ENCODE measurements around the gene CTIF. TPM values are rescaled to one million over a fixed set of nuclear protein-coding genes. Genes with fewer than 3 reads are reported as not detected.

The CTIF gene
- total RNA-seq, 1 experiment from 2014 or later, result 13.6 TPM

DNA sequence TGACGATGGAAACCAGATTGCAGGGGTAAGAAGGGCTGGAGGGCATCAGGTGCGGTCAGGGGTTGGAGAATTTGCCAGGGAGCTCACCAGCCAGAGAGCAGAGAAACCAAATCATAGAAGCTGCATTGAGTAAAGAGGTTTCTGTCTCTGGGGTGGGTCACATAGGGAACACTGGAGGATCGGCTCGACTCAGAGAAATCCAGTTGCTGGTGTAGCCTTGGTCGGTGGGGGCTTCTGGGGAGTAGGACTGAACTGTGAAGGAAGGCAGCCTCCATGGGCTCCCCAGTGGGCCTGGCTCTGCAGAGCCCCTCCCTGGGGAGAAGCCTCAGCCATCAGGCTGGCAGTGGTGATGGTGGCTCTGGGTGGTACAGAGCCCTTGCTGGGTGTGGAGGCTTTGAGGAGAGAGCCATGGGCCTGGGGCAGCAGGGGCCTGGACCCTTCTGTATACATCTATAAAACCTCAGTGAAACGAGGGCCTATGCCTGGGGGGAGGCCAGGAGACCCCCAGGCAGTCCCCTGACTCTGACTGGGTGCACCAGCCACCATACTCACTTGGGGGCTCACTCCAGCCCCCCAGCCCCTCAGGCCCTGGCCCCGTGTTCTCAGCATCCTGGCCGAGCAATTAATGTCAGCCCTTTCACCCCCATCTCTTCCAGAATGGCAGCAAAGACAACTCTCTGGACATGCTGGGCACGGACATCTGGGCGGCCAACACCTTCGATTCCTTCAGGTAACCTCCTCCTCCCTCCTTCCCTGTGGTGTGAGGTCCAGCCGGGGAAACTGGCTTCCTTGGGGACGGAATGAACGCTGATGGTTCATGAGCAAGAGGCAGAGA, 124.5 kb downstream of the CTIF start:
- Histone ChIP-seq H3K36me3 (peaks cover 11% of the 10 kb centered on the region; the same call in 1 of the 2 replicates), H3K4me1 (peaks cover 9% of the 10 kb centered on the region; the same call in 1 of the 2 replicates), H3K27me3 (no peaks in the 10 kb centered on the region), H3K4me3 (no peak overlapping the region), H3K27ac (no peak overlapping the region), H3K9me3 (replicated peaks) (no peaks in the 10 kb centered on the region)
- DNase-seq, result no peak

DNA sequence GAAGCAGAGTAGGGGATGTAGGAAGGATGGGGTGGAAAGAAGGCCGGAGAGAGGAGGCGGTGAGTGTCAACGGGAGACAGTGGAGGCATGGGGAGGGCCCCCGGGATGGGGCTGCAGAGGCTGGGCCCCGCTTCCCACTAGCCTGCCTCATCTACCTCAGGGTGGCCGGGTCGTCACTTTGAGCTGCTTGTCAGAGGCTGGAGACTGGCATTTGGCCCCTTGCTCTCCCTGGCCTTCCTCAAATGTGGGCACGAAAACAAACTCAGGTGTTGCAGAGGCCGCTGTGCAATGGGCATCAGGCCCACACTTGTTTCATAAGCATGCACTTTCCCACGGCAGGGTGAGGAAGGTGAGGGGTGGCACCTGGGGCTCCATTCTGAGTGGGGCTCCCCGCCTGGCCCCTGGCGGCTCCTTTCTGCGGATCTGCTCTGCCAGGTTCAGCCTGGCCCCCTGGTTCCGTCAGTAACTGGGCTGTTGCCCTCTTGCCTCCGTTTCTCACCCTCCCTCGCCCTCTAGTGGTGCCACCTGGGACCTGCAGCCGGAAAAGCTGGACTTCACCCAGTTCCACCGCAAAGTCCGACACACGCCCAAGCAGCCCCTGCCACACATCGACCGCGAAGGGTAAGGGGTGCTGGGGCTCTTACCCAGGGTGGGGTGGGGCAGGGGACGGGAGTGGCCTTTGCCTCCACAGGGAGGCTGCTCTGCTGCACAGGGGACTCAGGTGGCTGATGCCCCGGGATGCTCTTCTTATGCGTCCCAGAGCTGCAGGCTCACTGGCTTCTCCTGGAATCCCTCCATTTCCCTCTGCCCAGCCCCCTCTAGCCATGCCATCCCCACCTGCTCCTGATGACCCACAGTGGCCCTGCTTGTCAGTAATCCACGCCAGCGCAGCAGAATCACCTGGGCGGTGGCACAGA, 125.4 kb downstream of the CTIF start:
- no peaks in the 10 kb centered on the region for H3K27me3 ChIP-seq
- no peak overlapping the region for H3K4me3 ChIP-seq
- no peak overlapping the region for H3K27ac ChIP-seq
- peaks cover 11% of the 10 kb centered on the region; the same call in 1 of the 2 replicates for H3K36me3 ChIP-seq
- peak; percentile 36 to 56 for DNase-seq
- peaks cover 9% of the 10 kb centered on the region; the same call in 1 of the 2 replicates for H3K4me1 ChIP-seq
- no peaks in the 10 kb centered on the region for H3K9me3 ChIP-seq (replicated peaks)

DNA sequence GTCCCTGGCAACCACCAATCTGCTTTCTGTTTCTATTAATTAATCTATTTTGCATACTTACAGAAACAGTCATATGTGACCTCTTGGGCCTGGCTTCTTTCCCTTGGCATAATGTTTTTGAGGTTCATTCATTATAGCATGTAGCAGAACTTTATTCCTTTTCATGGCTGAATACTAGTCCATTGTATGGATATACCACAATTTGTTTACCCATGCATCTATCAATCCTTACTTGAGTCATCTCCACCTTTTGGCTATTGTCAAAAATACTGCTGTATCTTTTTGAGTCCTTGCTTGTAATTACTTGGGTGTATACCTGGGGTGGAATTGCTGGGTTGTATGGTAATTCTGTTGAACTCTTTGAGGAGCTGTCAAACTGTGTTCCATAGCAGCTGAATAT, 126.8 kb downstream of the CTIF start:
- no peaks in the 10 kb centered on the region for H3K9me3 ChIP-seq (replicated peaks)
- H3K27me3 ChIP-seq, result no peaks in the 10 kb centered on the region
- DNase-seq, result no peak
- no peak overlapping the region for H3K4me3 ChIP-seq
- H3K36me3 ChIP-seq, result peaks cover 13% of the 10 kb centered on the region
- H3K27ac ChIP-seq, result no peak overlapping the region
- H3K4me1 ChIP-seq, result peaks cover 9% of the 10 kb centered on the region; the same call in 1 of the 2 replicates

DNA sequence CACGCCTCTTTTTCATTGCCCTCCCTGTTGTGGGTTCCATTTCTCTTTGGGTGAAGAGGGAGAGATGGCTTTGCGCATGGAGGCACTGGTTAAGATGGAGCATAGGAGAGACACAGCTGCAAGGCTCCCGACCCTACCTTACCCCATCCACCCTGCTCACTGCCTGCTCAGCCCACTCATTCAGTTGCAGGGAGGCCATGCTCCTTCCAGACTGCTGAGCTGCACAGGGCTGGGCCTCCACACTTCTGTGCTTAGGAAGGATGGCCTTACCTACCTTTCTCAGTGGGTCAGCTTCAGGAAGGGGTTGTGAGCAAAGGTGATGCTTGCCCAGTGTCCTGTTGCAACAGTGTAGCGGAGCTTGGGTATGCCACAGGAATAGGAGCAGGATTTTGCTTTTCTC, 127.8 kb downstream of the CTIF start:
- no peak for DNase-seq
- Histone ChIP-seq H3K4me1 (peaks cover 8% of the 10 kb centered on the region; the same call in 1 of the 2 replicates), H3K36me3 (peaks cover 20% of the 10 kb centered on the region), H3K27me3 (no peaks in the 10 kb centered on the region), H3K27ac (no peak overlapping the region), H3K4me3 (no peak overlapping the region), H3K9me3 (replicated peaks) (no peaks in the 10 kb centered on the region)

DNA sequence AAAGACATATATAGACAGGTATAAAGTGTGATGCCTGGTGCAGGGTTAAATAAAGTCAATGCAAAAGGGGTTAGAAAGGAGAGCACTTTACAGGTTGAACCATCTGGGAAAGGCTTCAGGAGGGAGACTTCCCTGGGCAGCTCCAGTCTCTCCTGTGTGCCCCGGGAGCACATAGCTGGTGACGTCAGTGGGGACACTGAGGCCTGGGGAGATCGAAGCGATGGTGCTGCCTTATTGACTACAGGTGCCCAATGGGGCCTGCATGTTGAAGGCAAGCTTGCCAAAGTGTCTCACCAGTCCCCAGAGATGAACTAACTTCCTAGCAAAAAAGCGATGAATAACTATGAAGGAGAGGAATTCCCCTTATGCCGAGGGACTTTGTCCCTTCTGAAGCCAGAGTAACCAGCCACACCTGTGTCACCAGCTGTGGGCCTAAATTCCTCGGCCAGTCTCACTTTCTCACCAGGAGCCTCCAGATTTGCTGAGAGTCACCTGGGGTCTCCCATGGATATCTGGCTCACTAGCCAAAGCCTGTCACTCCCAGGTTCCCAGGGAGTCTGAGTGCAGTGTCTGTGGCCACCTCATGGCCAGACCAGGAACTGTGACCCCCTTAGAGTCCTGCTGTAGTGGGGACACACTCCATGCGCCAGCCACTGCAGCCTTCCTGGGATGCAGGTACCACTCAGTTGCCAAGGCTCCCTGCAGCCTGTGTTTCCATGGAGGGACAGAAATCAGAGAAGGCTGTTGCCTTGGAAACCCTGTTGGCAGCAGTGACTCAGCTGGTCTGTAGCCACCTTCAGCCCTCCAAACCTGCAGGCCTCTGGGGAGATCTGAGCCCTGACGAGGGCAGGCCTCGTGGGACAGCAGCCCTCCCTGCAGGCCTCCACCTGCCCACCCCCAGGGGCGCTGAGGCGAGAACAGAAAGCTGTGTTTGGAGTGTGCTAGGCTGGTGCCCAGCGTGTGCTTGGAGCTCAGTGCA, 128.7 kb downstream of the CTIF start:
- Histone ChIP-seq H3K4me3 (no peak overlapping the region), H3K4me1 (no peaks in the 10 kb centered on the region; the same call in 1 of the 2 replicates), H3K27me3 (no peaks in the 10 kb centered on the region), H3K36me3 (peaks cover 20% of the 10 kb centered on the region), H3K27ac (no peak overlapping the region), H3K9me3 (replicated peaks) (no peaks in the 10 kb centered on the region)
- DNase-seq, result peak in 1 of 2 experiments; percentile 20

DNA sequence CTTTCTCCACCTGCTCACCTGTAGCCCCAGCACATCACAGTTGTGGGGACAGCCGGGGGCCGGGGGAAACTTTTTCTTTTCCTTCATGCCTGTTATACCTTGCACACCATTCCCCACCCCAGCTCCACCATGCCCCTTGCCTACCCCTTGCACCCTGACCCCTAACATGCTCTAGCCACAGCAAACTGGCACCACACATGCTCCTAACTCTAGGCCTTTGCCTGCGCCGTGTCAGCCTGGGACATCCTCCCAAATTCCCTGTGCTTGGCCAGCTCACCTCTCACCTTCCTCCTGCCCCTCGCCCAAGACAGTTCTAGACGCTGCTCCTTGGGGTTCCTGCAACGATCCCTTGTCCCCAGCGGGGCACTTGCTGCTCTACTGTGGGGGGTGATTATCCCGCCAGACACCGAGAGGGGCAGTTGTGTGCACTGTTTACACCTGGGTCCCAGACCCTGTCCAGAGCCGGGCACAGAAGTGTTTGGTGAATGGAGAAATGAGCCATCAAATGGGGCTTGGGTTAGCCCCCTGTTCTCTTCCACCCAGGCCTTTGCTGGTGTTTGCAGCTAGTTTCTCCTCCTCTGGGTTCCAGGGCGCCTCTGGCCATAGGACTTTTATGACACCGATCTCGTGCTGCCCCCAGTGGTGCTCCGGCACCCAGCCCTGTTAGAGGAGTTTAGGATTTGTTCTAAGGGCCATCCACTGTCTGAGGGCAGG, 129.8 kb downstream of the CTIF start:
- no peak overlapping the region for H3K27ac ChIP-seq
- no peaks in the 10 kb centered on the region for H3K4me1 ChIP-seq
- no peaks in the 10 kb centered on the region for H3K27me3 ChIP-seq
- no peaks in the 10 kb centered on the region for H3K9me3 ChIP-seq (replicated peaks)
- peaks cover 20% of the 10 kb centered on the region for H3K36me3 ChIP-seq
- no peak for DNase-seq
- no peak overlapping the region for H3K4me3 ChIP-seq

DNA sequence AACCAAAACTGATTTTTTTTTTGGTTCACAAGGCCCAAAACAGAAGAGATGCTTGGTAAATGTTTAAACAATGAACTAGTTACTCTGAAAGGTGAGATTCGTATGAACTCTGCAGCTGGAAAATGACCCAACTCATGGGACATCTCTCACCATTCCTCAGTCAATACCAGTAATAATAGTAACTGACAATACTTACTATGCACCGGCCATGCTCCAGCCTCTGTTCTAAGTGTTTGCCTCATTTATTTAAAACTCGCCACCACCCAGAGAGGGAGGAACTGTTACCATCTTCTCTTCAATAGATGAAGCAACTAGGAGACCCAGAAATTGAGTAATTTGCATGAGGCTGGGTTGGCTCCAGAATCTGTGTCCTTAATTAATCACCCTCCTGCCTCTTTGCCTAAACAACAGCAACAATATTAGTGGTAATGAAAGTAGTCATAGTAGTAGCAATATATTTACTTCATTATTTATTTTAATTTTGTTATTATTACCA, 130.4 kb downstream of the CTIF start:
- H3K4me3 ChIP-seq, result no peak overlapping the region
- DNase-seq, result no peak
- peaks cover 20% of the 10 kb centered on the region for H3K36me3 ChIP-seq

DNA sequence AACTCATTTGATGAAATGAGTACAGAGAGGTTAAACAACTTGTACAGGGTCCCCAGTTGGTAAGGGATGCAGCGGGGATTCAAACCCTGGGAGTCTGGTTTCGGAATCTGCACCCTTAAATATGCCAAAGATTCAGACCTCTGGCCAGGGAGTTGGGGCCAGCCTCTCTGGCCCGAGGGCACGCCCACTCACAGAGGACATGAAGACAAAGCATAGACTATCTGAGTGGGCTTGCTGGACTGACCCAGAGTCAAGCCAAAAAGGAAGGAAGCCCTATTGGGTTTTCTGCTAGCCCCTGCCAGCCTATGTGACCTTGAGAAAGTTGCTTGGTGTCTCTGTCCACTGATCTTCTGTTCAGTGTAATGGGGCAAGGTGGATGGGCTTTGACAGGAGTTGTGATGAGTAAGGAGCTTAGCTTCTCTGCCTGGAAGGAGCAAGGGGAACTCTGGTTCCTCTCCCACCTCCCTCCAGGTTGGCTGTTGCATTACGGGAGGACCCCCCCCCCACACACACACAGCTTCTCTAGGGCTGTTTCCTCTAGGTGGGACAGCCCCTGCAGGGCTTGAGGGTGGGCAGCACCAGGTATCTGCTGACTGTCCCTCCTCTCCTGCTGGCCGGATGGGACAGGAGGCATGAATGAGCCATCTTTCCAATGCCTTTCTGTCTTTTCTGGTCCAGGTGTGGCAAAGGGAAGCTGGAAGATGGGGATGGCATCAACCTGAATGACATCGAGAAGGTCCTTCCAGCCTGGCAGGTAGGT, 131.3 kb downstream of the CTIF start:
- Histone ChIP-seq H3K9me3 (replicated peaks) (no peaks in the 10 kb centered on the region), H3K27me3 (no peaks in the 10 kb centered on the region), H3K36me3 (peaks cover 20% of the 10 kb centered on the region), H3K4me3 (no peak overlapping the region), H3K4me1 (no peaks in the 10 kb centered on the region), H3K27ac (no peak overlapping the region)
- DNase-seq, result no peak

More for the DNA sequence above, 130.4 kb downstream of the CTIF start:
- H3K27me3 ChIP-seq, result no peaks in the 10 kb centered on the region
- H3K9me3 ChIP-seq (replicated peaks), result no peaks in the 10 kb centered on the region
- H3K4me1 ChIP-seq, result no peaks in the 10 kb centered on the region
- no peak overlapping the region for H3K27ac ChIP-seq

DNA sequence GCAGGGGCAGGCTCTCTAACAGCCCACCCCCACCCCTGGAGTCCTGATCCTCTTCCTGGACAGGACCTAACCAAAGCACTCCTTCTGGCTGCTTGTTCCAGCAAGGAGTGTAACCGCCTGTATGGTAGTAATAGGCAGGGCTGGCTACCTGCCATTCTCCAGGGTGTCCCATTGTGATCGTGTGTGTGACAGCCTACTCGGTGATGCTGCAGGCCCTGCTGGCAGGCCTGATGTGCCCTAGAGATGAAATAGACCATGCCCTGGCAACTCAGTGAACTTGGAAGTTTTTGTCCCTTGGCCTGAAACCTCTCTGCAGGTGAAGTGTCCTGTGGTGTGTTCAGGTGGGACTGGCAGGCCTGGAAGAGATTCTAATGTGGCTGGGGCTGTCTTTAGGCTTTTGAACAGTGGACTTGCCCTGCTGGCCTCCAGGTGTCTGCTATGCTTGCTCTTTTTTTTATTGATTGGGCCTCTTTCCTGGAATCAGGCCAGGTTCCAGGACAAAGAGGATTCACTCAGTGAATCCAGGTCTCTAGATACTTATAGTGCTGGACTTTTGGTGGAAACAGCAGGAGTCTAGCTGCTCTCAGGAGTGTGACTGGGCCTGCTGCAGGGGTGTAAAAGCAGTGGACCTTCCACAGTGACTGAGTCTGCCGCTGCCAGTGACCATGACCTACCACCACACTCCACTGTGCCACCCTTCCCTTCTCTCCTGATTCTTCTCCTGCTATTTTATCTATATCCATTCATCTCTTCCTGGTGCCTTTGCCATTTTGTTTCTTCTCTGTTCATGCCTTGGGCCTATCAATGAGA, 132.1 kb downstream of the CTIF start:
- H3K27me3 ChIP-seq, result no peaks in the 10 kb centered on the region
- H3K27ac ChIP-seq, result no peak overlapping the region
- H3K4me1 ChIP-seq, result no peaks in the 10 kb centered on the region
- no peak overlapping the region for H3K4me3 ChIP-seq
- no peaks in the 10 kb centered on the region for H3K9me3 ChIP-seq (replicated peaks)
- no peak for DNase-seq
- H3K36me3 ChIP-seq, result peaks cover 13% of the 10 kb centered on the region

DNA sequence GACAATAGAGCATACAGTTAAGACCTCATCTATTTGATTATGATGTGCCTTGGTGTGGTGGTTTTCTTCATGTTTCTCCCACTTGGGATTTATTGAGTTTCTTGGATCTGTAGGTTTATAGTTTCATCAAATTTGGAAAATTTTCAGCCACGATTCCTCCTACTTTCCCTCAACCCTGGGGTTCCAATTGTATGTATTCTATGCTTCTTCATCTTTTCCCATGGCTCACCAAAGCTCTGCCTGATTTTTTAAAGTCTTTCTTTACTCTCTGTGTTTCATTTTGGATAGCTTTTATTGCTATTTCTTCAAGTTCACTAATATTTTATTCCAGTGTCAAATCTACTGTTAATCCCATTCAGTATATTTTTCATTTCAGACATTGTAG, 132.7 kb downstream of the CTIF start:
- peaks cover 9% of the 10 kb centered on the region for H3K36me3 ChIP-seq
- no peak overlapping the region for H3K27ac ChIP-seq
- no peak for DNase-seq
- no peaks in the 10 kb centered on the region for H3K27me3 ChIP-seq
- H3K4me3 ChIP-seq, result no peak overlapping the region
- H3K4me1 ChIP-seq, result no peaks in the 10 kb centered on the region
- H3K9me3 ChIP-seq (replicated peaks), result no peaks in the 10 kb centered on the region

DNA sequence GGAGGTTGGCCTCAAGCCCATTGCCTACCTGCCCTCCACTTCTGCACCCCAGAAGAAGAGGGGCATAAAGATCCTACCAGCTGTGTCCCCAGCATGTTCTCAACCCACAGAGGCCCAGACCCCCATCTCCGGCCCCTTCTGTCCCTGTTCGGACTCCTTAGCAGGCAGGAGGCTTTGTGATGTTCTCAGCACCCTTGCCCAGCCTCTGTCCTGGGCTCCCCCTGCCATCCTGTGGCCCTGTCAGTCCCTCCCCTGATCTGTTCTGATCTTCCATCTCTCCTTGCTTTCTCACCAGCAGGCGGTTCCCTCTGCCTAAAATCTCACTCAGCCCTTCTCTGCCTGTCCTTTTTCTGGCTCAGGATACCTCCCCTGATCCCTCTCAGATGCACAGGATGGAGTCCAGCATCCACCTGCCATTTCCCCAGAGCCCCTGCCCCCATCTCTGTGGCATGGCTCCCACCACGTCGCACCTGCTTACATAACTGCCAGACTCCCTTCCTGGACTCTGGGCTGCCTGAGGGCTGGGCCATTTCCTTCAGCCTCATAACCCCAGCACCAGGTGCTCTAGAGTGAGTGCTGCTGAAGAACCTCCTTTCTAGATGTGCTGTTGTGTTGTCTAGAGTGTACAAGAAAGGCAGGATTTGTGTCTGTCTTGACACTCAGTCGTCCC, 134.0 kb downstream of the CTIF start:
- Histone ChIP-seq H3K4me1 (no peaks in the 10 kb centered on the region), H3K36me3 (peaks cover 9% of the 10 kb centered on the region), H3K4me3 (no peak overlapping the region), H3K27ac (no peak overlapping the region), H3K9me3 (replicated peaks) (no peaks in the 10 kb centered on the region), H3K27me3 (no peaks in the 10 kb centered on the region)
- DNase-seq, result no peak

DNA sequence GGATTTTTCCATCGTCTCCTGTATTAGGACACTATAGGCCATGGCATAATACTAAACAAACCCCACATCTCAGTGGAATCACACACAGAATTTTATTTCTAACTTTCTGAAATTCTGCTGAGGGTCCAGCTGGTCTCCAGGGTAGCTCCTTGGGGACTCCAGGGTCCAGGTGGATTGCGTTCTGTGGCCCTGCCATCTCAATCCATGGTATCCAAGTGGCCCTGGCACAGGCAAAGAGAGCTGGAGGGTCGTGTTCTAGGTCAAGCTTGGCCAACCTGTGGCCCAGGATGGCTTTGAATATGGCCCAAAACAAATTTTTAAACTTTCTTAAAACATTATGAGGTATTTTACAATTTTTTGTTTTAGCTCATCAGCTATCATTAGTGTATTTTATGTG, 134.6 kb downstream of the CTIF start:
- no peaks in the 10 kb centered on the region for H3K9me3 ChIP-seq (replicated peaks)
- H3K4me3 ChIP-seq, result no peak overlapping the region
- no peaks in the 10 kb centered on the region for H3K27me3 ChIP-seq
- H3K27ac ChIP-seq, result no peak overlapping the region
- no peak for DNase-seq
- H3K4me1 ChIP-seq, result no peaks in the 10 kb centered on the region
- H3K36me3 ChIP-seq, result peaks cover 9% of the 10 kb centered on the region

Measured in SJCRH30 (cell line).